Progenitor cell of endocrine pancreas (in vitro differentiated cells): ENCODE data around the gene KLHL3. TPM values are rescaled to one million over a fixed set of nuclear protein-coding genes. Genes with fewer than 3 reads are reported as not detected.
"Not testable (repeated sequence)": the region's sequence is repeated elsewhere in the genome, so short reads cannot be mapped to it uniquely, and the experiment has no call there.

Experiments
- DNase-seq: peaks from one replicate; pipeline ENCODE4 v3.0.0; 2021; ENCODE audit warnings: low spot score; ENCODE audit not compliant: unreplicated experiment
- H3K27ac Mint-ChIP-seq: 2 replicates; pipeline ENCODE4 v1.8.0; 2021; ENCODE audit warnings: mild to moderate bottlenecking, moderate library complexity, mixed read lengths
- H3K27me3 Mint-ChIP-seq: 2 replicates; pipeline ENCODE4 v1.8.0; 2021; ENCODE audit warnings: mixed read lengths
- H3K36me3 Mint-ChIP-seq: 2 replicates; pipeline ENCODE4 v1.8.0; 2022; ENCODE audit warnings: mixed read lengths; ENCODE audit not compliant: insufficient read depth
- H3K4me1 Mint-ChIP-seq: 2 replicates; pipeline ENCODE4 v1.8.0; 2021; ENCODE audit warnings: low read depth, mixed read lengths
- H3K4me3 Mint-ChIP-seq: 2 replicates; pipeline ENCODE4 v1.8.0; 2021; ENCODE audit warnings: low read depth, mild to moderate bottlenecking, moderate library complexity, mixed read lengths
- H3K9me3 Mint-ChIP-seq: 2 replicates; pipeline ENCODE4 v1.8.0; 2021; ENCODE audit warnings: low read depth, mixed read lengths
- total RNA-seq: library from RNA; stranded (reverse); gene quantifications from 2 replicates; pipeline ENCODE4 v1.2.1, GENCODE V29; 2021
- TF ChIP-seq, protein P1 (sequence below): fragments of 200-600 bp; sonication (generic); IDR thresholded peaks from one replicate; pipeline ENCODE4 v1.5.0; 2021; ENCODE audit warnings: antibody characterized with exemption, mild to moderate bottlenecking; ENCODE audit not compliant: unreplicated experiment

Gene KLHL3
- total RNA-seq, 1 donor from 2014 or later = 34.7 TPM

GRCh38 chr5:137651022-137651421 lies 84.9 kb downstream of the KLHL3 start:
- TF ChIP-seq, protein P1, sequence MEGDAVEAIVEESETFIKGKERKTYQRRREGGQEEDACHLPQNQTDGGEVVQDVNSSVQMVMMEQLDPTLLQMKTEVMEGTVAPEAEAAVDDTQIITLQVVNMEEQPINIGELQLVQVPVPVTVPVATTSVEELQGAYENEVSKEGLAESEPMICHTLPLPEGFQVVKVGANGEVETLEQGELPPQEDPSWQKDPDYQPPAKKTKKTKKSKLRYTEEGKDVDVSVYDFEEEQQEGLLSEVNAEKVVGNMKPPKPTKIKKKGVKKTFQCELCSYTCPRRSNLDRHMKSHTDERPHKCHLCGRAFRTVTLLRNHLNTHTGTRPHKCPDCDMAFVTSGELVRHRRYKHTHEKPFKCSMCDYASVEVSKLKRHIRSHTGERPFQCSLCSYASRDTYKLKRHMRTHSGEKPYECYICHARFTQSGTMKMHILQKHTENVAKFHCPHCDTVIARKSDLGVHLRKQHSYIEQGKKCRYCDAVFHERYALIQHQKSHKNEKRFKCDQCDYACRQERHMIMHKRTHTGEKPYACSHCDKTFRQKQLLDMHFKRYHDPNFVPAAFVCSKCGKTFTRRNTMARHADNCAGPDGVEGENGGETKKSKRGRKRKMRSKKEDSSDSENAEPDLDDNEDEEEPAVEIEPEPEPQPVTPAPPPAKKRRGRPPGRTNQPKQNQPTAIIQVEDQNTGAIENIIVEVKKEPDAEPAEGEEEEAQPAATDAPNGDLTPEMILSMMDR = no peak

DNA sequence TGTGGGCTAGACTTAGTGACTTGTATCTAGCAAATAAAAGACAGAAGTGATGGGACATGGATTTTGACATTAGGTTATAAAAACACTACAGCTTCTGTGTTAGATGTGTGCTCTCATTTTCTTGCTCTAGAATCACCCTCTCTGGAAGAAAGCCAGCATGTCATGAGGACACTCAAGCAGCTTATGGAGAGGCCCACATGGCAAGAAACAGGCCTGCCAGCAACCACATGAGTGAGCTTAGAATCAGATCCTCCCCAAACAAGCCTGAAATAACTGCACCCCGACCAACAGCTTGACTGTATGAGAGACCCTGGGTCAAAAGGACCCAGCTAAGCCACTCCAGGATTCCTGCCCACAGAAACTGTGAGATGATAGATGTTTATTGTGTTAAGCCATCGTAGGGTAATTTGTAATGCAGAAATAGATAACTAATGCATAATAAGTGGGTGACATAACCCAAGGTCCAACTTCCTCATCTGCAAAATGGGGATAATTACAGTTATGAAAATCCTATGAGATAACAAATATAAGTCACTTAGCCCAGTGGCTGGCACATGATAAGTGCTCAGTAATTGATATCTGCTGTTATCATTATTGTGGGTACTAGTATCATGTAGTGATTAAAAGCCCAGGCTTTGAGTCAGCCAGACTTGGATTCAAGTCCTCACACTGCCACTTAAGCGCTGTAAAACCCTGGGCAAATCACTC lies 86.5 kb downstream of the KLHL3 start:
- no peak for DNase-seq
- no peak overlapping the region for H3K4me3 Mint-ChIP-seq
- peaks cover 28% of the 10 kb centered on the region for H3K36me3 Mint-ChIP-seq
- no peaks in the 10 kb centered on the region for H3K4me1 Mint-ChIP-seq
- TF ChIP-seq, protein P1 = no peak
- H3K27ac Mint-ChIP-seq = no peak overlapping the region
- no peaks in the 10 kb centered on the region for H3K27me3 Mint-ChIP-seq
- H3K9me3 Mint-ChIP-seq = peaks cover 17% of the 10 kb centered on the region

More at GRCh38 chr5:137651022-137651421, 84.9 kb downstream of the KLHL3 start:
- DNase-seq = no peak
- Mint-ChIP-seq H3K27ac (no peak overlapping the region), H3K27me3 (no peaks in the 10 kb centered on the region), H3K4me1 (no peaks in the 10 kb centered on the region), H3K4me3 (no peak overlapping the region), H3K36me3 (peaks cover 15% of the 10 kb centered on the region), H3K9me3 (peaks cover 4% of the 10 kb centered on the region)

GRCh38 chr5:137648361-137648760 lies 87.5 kb downstream of the KLHL3 start:
- Mint-ChIP-seq H3K9me3 (peaks cover 17% of the 10 kb centered on the region), H3K4me3 (no peak overlapping the region), H3K27me3 (no peaks in the 10 kb centered on the region), H3K4me1 (no peaks in the 10 kb centered on the region), H3K27ac (no peak overlapping the region), H3K36me3 (peaks cover 29% of the 10 kb centered on the region)
- TF ChIP-seq, protein P1 = no peak
- DNase-seq = no peak

DNA sequence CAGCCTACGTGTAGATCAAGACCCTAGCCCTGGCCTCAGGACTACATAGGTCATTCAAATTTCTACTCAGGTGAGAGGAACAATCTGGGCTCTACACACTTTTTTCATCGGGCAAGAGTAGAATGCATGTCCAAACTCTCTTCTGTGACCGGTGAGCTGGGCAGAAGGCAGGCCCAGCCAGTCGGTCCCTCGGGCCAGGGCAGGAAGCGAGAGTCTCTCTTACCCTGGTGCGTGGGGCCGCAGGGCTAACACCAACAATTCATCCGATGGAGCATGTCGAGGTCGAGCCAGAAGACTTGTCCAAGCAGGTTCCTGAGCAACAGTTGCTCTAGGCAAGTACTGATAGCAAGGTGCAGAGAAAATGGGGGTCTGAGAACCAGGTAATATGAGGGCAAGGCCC lies 88.5 kb downstream of the KLHL3 start:
- peaks cover 17% of the 10 kb centered on the region for H3K9me3 Mint-ChIP-seq
- DNase-seq = no peak

GRCh38 chr5:137646761-137647160 lies 89.1 kb downstream of the KLHL3 start:
- Mint-ChIP-seq H3K4me3 (no peak overlapping the region), H3K9me3 (peaks cover 17% of the 10 kb centered on the region), H3K27ac (no peak overlapping the region), H3K27me3 (no peaks in the 10 kb centered on the region), H3K36me3 (peaks cover 27% of the 10 kb centered on the region), H3K4me1 (peaks cover 13% of the 10 kb centered on the region)
- DNase-seq = no peak
- TF ChIP-seq, protein P1 = no peak

More for the DNA sequence above, 88.5 kb downstream of the KLHL3 start:
- Mint-ChIP-seq H3K27ac (peak overlapping the region; percentile 45), H3K27me3 (no peaks in the 10 kb centered on the region), H3K4me1 (peaks cover 7% of the 10 kb centered on the region), H3K36me3 (peaks cover 28% of the 10 kb centered on the region), H3K4me3 (no peak overlapping the region)
- TF ChIP-seq, protein P1 = no peak

DNA sequence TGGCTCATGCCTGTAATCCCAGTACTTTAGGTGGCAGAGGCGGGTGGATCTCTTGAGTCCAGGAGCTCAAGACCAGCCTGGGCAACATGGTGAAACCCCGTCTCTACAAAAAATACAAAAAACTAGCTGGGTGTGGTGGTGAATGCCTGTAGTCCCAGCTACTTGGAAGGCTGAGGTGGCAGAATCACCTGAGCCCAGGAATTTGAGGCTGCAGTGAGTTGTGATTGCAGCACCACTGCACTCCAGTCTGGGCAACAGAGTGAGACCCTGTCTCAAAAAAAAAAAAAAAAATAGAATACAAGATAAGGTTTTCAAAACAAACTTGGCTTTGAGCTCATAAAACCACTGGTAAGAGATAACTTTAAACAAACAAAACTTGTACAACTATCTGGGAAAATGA lies 92.8 kb downstream of the KLHL3 start:
- DNase-seq, H3K27me3 Mint-ChIP-seq, H3K27ac Mint-ChIP-seq, H3K4me3 Mint-ChIP-seq: not testable (repeated sequence)
- H3K4me1 Mint-ChIP-seq = peaks cover 21% of the 10 kb centered on the region
- peaks cover 17% of the 10 kb centered on the region for H3K9me3 Mint-ChIP-seq
- peaks cover 39% of the 10 kb centered on the region for H3K36me3 Mint-ChIP-seq
